ENCODE measurements around the gene DOCK1. TPM values are rescaled to one million over a fixed set of nuclear protein-coding genes. Genes with fewer than 3 reads are reported as not detected.
A peak's percentile ranks its signal among the peaks of the same experiment; 100 is the strongest.

The DOCK1 gene
- total RNA-seq, 1 experiment from 2014 or later, result 22.0 TPM

DNA sequence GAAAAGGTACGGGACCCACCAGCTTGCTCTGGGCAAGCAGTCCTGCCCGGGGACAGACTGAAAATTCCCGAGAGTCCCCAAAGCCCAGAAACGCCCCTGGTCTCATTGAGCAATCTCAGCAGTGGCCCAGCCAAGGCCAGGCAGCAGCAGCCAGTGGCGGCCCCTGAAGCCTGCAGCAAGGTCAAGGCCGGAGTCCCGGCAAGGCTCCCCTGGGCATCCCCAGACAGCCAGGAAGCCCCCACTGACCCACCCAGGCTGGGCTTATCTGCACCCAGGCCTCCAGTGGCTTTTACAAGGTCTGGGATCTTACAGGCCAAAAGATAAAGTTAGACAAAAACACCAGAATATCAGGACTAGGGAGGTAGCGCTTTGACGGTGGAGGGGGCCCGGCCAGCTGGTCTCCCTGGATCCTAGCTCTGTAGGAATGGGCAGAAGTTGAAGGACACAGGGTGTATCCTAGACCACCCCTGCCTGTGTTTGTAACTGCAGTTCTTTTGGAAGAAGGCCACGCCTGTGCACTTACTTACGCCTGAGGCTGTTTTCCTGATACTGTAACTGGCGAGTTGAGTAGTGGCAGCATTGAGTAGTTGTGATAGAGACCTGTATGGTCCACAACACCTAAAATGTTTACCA is 513.4 kb downstream of the DOCK1 start:
- Histone ChIP-seq H3K9me3 (no peaks in the 10 kb centered on the region), H3K36me3 (no peaks in the 10 kb centered on the region), H3K27me3 (no peaks in the 10 kb centered on the region), H3K4me3 (no peak overlapping the region)
- DNase-seq, result no peak

- DNase-seq, result no peak
- no peaks in the 10 kb centered on the region for H3K9me3 ChIP-seq
- H3K36me3 ChIP-seq, result no peaks in the 10 kb centered on the region
- no peak overlapping the region for H3K4me3 ChIP-seq
- H3K27me3 ChIP-seq, result no peaks in the 10 kb centered on the region
Measured at GRCh38 chr10:127420138-127420684, 515.0 kb downstream of the DOCK1 start.

- Histone ChIP-seq H3K27me3 (no peaks in the 10 kb centered on the region), H3K9me3 (no peaks in the 10 kb centered on the region), H3K4me3 (no peak overlapping the region), H3K36me3 (no peaks in the 10 kb centered on the region)
- DNase-seq, result no peak
Measured at GRCh38 chr10:127423218-127423915, 518.1 kb downstream of the DOCK1 start.

DNA sequence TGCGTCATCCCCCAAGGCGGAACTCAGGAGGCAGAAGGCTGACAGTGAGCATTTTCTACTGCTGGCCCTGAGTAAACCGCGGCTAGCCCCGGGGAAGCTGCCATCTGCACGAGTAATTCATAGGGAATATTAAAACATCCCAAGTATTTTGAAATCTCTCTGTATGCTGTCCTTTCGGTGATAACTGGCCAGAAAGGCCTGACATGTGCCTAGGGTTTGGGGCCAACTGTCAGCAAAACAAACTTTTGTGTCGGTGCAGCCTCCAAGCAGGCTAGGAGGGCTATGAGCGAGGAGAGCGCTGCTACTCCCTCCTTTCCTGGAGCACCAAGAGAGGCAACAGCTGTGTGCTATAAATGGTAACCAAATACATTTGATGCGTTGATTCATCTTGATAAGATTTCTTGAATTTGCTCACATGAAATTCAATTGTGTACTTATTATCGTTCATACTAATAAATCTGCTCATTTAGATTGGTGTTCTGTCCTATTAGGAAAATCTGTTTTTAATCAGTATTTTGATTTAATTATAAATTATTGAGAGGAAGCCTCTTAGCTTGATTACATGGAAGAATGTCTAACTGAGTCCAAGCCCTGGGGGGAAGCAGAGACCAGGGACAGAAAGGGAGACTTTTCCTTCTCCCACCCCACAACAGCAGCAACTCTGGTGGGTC is 519.5 kb downstream of the DOCK1 start:
- Histone ChIP-seq H3K4me3 (no peak overlapping the region), H3K27me3 (no peaks in the 10 kb centered on the region), H3K36me3 (no peaks in the 10 kb centered on the region), H3K9me3 (no peaks in the 10 kb centered on the region)
- no peak for DNase-seq

- DNase-seq, result peak; percentile 10
- H3K36me3 ChIP-seq, result no peaks in the 10 kb centered on the region
- no peak overlapping the region for H3K4me3 ChIP-seq
Measured at GRCh38 chr10:127426746-127427145, 521.5 kb downstream of the DOCK1 start.

GRCh38 chr10:127427926-127428325 is 522.7 kb downstream of the DOCK1 start:
- DNase-seq, result no peak
- H3K27me3 ChIP-seq, result no peaks in the 10 kb centered on the region
- H3K36me3 ChIP-seq, result no peaks in the 10 kb centered on the region
- no peak overlapping the region for H3K4me3 ChIP-seq
- H3K9me3 ChIP-seq, result no peaks in the 10 kb centered on the region

More at GRCh38 chr10:127426746-127427145, 521.5 kb downstream of the DOCK1 start:
- no peaks in the 10 kb centered on the region for H3K9me3 ChIP-seq
- H3K27me3 ChIP-seq, result no peaks in the 10 kb centered on the region

- no peaks in the 10 kb centered on the region for H3K36me3 ChIP-seq
- no peaks in the 10 kb centered on the region for H3K27me3 ChIP-seq
- no peaks in the 10 kb centered on the region for H3K9me3 ChIP-seq
- no peak overlapping the region for H3K4me3 ChIP-seq
- no peak for DNase-seq
Measured at GRCh38 chr10:127428385-127428980, 523.3 kb downstream of the DOCK1 start.

- DNase-seq, result no peak
- Histone ChIP-seq H3K36me3 (no peaks in the 10 kb centered on the region), H3K27me3 (no peaks in the 10 kb centered on the region)
Measured at GRCh38 chr10:127429601-127430312, 524.5 kb downstream of the DOCK1 start.

GRCh38 chr10:127431525-127431924 is 526.3 kb downstream of the DOCK1 start:
- no peak overlapping the region for H3K4me3 ChIP-seq
- no peaks in the 10 kb centered on the region for H3K9me3 ChIP-seq
- no peaks in the 10 kb centered on the region for H3K36me3 ChIP-seq
- DNase-seq, result no peak
- H3K27me3 ChIP-seq, result no peaks in the 10 kb centered on the region

More at GRCh38 chr10:127429601-127430312, 524.5 kb downstream of the DOCK1 start:
- no peak overlapping the region for H3K4me3 ChIP-seq
- no peaks in the 10 kb centered on the region for H3K9me3 ChIP-seq

DNA sequence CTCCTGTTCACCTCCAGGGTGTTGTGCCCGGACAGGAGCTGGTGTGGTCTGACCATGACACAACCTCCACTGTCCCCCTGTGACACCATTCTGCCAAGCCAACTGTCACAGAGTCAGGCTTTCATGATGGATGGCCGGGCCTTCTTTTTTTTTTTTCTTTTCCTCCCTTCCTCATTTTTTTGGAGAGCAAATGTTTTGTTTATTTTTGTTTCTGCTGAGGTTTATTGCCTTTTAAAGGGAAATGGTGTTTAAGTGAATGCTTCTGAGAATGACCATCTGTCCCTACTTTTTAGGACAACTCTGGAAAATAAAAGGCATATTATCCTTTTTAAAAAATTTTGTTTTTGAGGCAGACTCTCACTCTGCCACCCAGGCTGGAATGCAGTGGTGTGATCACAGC is 528.8 kb downstream of the DOCK1 start:
- H3K9me3 ChIP-seq, result no peaks in the 10 kb centered on the region
- DNase-seq, result no peak
- H3K27me3 ChIP-seq, result no peaks in the 10 kb centered on the region
- H3K36me3 ChIP-seq, result no peaks in the 10 kb centered on the region
- no peak overlapping the region for H3K4me3 ChIP-seq

GRCh38 chr10:127435246-127435645 is 530.0 kb downstream of the DOCK1 start:
- H3K27me3 ChIP-seq, result no peaks in the 10 kb centered on the region
- H3K9me3 ChIP-seq, result no peaks in the 10 kb centered on the region
- H3K36me3 ChIP-seq, result no peaks in the 10 kb centered on the region
- H3K4me3 ChIP-seq, result no peak overlapping the region
- DNase-seq, result no peak

DNA sequence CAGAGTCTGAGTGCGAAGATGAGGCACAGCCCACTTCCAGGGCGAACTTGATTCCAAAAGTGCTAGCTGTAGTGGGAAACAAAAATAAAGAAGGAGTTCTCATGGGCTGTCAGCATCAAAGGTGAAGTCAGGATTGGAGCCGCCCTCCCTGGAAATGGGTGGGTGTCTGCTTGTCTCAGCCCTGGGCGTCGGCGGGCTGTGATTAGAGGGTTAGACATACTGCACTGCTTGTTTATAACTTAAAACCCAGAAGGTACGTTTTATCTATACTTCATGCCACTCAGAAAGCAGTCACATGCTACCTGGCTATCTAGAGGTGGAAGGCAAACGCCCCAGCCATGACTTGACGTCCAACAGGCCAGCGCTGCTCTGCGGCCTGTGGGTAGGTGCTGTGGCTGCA is 535.1 kb downstream of the DOCK1 start:
- Histone ChIP-seq H3K4me3 (no peak overlapping the region), H3K9me3 (no peaks in the 10 kb centered on the region), H3K36me3 (no peaks in the 10 kb centered on the region), H3K27me3 (no peaks in the 10 kb centered on the region)
- DNase-seq, result no peak

DNA sequence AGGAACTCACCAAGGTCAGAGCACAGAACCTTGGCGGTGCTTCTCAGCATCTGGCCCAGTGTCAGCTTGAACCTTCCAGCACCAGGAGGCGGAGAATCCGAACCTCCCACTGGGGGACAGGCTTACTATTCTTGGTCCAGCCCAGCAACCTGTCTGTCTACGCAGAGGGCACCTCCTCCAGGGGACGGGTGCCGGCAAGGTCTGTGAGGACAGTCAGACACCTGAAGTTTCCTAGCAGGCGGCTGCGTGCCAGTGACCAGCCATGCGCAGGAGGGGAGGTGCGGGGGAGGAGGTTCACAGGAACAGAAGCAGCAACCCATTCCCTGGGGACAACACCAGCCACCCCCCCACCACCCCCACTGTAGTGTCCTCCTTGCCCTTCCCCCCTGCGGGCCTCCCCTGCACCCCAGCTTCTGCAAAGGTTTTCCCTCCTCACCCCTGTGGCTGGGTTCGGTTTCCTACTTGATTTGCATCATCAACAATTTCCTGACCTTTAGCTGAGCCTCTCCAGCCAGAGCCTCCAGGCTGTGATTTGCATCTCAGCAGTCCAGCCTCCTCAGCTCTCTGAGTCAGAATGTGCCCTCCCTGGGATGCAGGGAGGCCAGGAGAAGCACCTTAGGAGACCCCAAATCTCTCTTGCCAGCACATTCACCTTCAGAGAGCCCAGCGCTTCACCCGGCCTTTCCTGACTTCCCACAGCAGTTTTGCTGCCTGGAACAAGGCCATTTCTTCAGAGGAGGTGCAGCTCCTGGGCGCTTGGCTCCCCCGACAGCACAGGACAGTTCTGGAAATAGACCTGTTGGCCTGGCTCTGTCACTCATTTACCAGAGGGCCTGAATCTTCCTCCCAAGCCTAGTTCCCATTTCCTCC is 536.4 kb downstream of the DOCK1 start:
- Histone ChIP-seq H3K4me3 (no peak overlapping the region), H3K9me3 (no peaks in the 10 kb centered on the region)

DNA sequence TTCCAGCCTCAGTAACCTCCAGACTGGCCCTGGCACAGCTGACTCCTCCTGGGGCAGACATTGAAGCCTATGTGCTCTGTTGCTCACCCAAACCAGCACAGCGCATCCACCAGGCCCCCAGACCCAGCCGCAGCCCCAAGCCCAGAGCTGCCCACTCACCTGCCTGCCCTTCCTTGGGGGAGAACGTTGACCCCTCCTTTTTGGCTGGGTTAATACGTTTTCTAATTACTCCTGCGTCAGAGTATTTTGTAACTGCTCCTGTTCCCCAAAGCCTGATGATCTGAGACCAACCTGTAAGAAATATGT is 536.9 kb downstream of the DOCK1 start:
- DNase-seq, result no peak
- H3K4me3 ChIP-seq, result no peak overlapping the region
- H3K9me3 ChIP-seq, result no peaks in the 10 kb centered on the region
- no peaks in the 10 kb centered on the region for H3K36me3 ChIP-seq
- H3K27me3 ChIP-seq, result no peaks in the 10 kb centered on the region

More for the DNA sequence above, 536.4 kb downstream of the DOCK1 start:
- no peak for DNase-seq
- Histone ChIP-seq H3K36me3 (no peaks in the 10 kb centered on the region), H3K27me3 (no peaks in the 10 kb centered on the region)

DNA sequence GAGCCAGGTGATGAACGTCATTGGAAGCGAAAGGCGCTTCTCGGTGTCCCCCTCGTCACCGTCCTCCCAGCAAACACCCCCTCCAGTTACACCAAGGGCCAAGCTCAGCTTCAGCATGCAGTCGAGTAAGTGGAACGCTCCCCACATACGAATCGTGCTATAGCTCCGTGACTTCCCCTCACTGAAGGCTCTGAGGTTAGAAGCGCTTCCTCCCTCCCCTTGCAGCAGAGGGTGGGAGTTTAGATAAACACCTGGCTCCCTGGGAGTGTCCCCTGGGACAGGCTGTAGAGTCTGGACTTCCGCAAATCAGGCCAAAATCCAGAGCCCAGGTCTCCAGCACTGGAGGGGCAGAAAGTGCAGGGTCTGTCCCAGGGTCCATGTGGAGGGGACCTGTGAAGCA is 538.9 kb downstream of the DOCK1 start:
- no peak for DNase-seq
- Histone ChIP-seq H3K36me3 (no peaks in the 10 kb centered on the region), H3K9me3 (no peaks in the 10 kb centered on the region), H3K27me3 (no peaks in the 10 kb centered on the region), H3K4me3 (no peak overlapping the region)

DNA sequence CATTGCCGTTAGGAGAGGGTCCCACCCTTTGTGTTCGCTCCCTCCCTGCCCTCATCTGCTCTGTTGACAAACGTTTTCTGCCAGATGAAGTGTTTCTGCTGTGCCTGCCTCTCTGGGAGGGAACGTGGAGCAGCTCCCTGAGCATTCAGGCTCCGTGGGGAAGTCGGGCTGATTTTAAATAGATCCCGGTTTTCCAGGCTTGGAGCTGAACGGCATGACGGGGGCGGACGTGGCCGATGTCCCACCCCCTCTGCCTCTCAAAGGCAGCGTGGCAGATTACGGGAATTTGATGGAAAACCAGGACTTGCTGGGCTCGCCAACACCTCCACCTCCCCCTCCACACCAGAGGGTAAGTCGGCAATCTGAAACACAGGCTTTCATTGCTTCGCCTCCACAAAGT is 542.0 kb downstream of the DOCK1 start:
- no peaks in the 10 kb centered on the region; the same call in 1 of the 2 replicates for H3K36me3 ChIP-seq
- no peak overlapping the region for H3K4me3 ChIP-seq
- no peak for DNase-seq
- H3K27me3 ChIP-seq, result no peaks in the 10 kb centered on the region
- H3K9me3 ChIP-seq, result no peaks in the 10 kb centered on the region

Data from MG63 (cell line).